ENCODE results near the gene MYOD1. TPM values are rescaled to one million over a fixed set of nuclear protein-coding genes. Genes with fewer than 3 reads are reported as not detected.

MYOD1 gene
- polyA plus RNA-seq, 1 experiment = not detected

DNA sequence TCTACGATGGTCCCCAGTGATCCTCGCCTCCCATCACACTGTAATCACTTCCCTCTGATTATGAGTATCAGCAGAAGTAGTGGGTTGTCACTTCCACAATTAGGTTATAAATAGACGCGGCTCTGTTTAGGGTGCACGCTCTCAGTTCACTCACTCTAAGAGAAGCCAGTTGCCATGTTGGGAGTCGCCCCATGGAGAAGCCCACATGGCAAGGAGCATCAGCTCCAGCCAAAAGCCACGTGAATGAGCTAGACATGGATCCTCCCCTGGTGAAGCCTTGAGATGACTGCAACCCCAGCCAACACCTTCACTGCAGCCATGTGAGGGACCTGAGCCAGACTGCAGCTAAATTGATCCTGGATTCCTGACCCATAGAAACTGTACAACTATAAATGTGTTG lies 26.4 kb upstream of the MYOD1 start:
- CTCF ChIA-PET = interaction anchor here (1.2 kb wide), 1 partner anchor 38 kb away, joined by 3 read pairs; no protein-coding TSS in a partner anchor
- Histone ChIP-seq H3K27me3 (ENCODE audit: control insufficient read depth, insufficient read depth, low read length) (peaks cover 25% of the 10 kb centered on the region), H3K36me3 (ENCODE audit: control insufficient read depth, insufficient read depth, low read length) (no peaks in the 10 kb centered on the region), H3K4me3 (ENCODE audit: low read depth, low read length) (no peak overlapping the region)
- DNase-seq (ENCODE audit: low read depth) = no peak
- TF ChIP-seq, protein P1, sequence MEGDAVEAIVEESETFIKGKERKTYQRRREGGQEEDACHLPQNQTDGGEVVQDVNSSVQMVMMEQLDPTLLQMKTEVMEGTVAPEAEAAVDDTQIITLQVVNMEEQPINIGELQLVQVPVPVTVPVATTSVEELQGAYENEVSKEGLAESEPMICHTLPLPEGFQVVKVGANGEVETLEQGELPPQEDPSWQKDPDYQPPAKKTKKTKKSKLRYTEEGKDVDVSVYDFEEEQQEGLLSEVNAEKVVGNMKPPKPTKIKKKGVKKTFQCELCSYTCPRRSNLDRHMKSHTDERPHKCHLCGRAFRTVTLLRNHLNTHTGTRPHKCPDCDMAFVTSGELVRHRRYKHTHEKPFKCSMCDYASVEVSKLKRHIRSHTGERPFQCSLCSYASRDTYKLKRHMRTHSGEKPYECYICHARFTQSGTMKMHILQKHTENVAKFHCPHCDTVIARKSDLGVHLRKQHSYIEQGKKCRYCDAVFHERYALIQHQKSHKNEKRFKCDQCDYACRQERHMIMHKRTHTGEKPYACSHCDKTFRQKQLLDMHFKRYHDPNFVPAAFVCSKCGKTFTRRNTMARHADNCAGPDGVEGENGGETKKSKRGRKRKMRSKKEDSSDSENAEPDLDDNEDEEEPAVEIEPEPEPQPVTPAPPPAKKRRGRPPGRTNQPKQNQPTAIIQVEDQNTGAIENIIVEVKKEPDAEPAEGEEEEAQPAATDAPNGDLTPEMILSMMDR (IDR thresholded peaks at IDR 0.05; ENCODE audit: insufficient read depth, low read depth, low read length) = no peak
- POLR2A ChIA-PET = no interaction called here

DNA sequence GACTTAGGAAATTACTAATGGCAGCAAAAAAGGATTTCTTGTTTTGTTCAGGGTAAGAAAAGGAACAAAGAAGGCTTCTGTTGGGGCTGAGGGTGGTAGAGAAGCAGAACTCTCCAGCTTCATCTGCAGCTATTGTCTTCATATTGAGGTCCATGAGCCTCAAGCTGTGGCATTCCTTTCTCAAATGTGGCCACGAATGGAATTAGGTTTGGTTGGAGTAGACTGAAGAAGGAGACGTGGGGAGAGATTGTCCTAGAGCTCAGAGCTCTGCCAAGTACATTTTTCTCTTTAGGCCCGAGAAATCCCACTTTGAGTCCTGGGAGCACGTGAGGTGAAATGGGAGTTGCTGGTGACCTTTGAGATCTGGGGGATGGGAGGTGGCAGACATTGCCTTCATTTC lies 25.8 kb upstream of the MYOD1 start:
- no peak overlapping the region for H3K4me3 ChIP-seq (ENCODE audit: low read depth, low read length)
- TF ChIP-seq, protein P1 (IDR thresholded peaks at IDR 0.05; ENCODE audit: insufficient read depth, low read depth, low read length) = no peak
- POLR2A ChIA-PET = no interaction called here
- H3K27me3 ChIP-seq (ENCODE audit: control insufficient read depth, insufficient read depth, low read length) = peaks cover 25% of the 10 kb centered on the region
- CTCF ChIA-PET = interaction anchor here (1.2 kb wide), 1 partner anchor 37 kb away, joined by 3 read pairs; no protein-coding TSS in a partner anchor
- no peak for DNase-seq (ENCODE audit: low read depth)
- no peaks in the 10 kb centered on the region for H3K36me3 ChIP-seq (ENCODE audit: control insufficient read depth, insufficient read depth, low read length)

DNA sequence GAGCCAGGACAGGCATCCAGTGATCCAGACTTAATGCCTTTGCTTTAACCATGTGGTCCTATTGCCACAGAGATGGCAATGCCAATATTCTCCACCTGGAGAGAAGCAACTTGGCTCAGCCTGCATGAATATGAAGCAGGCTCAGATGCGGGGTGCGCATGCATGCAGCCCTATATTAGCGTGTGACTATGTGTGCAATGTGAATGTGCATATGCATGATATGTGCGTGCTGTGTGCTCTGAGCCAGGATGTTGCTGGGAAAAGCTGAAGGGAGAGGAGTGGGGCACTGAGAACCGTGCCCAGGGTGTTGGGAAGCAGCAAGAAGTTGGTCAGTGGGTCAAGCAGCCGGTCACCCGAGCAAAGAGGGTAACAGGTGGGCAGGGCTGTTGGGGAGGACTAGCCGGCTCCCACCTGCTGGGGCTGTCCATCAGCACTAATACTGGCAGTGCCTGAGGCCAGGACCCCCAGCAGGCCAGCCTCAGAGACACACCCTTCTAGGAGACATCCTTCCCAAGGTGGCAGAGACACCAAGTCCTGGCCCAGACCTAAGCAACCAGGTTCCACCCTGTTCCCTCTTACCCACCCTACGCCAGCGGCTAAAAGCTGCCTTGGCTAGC lies 24.8 kb upstream of the MYOD1 start:
- CTCF ChIA-PET = no interaction called here
- DNase-seq (ENCODE audit: low read depth) = no peak
- POLR2A ChIA-PET = no interaction called here
- Histone ChIP-seq H3K36me3 (ENCODE audit: control insufficient read depth, insufficient read depth, low read length) (no peaks in the 10 kb centered on the region), H3K27me3 (ENCODE audit: control insufficient read depth, insufficient read depth, low read length) (peaks cover 25% of the 10 kb centered on the region), H3K4me3 (ENCODE audit: low read depth, low read length) (no peak overlapping the region)
- TF ChIP-seq, protein P1 (IDR thresholded peaks at IDR 0.05; ENCODE audit: insufficient read depth, low read depth, low read length) = no peak

DNA sequence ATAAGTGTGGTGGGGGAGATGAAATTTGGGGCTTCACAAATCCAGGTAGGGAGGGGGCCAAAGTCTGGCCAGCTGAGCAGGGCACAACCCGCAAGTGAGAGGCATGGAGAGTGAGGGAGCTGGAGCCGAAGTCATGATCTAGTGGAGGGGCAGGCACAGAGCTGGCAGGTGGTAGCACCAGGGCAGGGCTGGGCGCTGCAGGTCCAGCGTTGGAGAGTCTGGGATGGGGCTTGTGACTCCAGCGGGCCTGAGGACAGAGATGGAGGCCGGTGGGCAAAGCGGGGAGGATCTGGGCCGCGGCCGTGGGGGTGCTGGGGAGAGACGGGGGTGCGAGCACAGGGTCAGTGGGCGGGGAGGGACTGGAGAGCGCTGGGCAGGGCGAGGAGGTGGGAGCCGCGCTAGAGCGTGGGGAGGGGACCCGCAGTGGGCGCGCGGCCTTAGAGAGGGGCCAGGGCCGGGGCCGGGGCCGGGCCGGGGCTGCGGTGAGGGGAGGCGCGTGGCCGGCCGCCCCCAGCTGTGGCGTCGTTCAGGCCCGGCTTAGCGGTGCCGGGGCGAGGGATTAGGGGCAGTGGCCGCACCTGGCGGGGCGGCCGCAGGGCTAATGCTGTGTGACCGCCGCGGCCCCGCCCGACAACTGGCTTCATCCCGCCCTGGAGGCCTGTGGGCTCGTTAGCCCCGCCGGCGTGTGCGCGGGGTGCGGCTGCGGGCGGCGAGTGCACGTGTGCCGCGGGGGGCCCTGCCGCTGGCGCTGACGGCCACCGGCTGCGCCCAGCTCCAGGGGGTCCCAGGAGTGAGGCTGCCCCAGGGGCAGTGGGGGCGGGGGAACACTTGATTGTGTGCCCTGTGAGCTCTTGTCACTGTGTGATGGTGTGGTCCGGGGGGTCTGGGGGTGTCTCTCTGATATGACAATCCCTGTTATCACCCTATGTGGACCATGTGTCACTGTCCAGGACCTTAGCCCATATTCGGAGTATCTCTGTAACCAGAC lies 23.6 kb upstream of the MYOD1 start:
- no peaks in the 10 kb centered on the region for H3K36me3 ChIP-seq (ENCODE audit: control insufficient read depth, insufficient read depth, low read length)
- TF ChIP-seq, protein P1 (IDR thresholded peaks at IDR 0.05; ENCODE audit: insufficient read depth, low read depth, low read length) = no peak
- H3K27me3 ChIP-seq (ENCODE audit: control insufficient read depth, insufficient read depth, low read length) = peaks cover 25% of the 10 kb centered on the region
- H3K4me3 ChIP-seq (ENCODE audit: low read depth, low read length) = no peak overlapping the region
- POLR2A ChIA-PET = no interaction called here
- CTCF ChIA-PET = interaction anchor here (0.6 kb wide), 1 partner anchor 250 kb away, joined by 3 read pairs; no protein-coding TSS in a partner anchor
- no peak for DNase-seq (ENCODE audit: low read depth)

DNA sequence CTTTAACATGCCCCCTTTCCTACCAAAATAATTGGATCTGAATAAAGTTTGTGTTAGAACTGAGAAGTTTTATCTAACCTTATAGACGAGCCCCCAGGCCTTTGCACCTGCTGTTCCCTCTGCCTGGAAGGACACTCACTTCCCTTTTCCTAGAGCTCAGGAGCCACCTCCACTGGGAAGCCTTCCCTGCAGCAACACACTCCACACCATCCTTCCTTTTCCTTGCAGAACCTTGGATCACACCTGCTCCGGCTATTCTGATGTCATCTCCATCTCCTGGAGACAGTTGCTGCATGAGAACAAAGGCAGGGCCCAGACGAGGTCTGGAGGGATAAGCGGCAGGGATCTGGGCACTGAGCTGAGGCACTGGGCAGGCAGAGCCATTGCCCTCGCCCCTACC lies 22.6 kb upstream of the MYOD1 start:
- ChIA-PET POLR2A (no interaction called here), CTCF (interaction anchor here (0.9 kb wide), 1 partner anchor 10 kb away, joined by 4 read pairs; no protein-coding TSS in a partner anchor)
- no peak overlapping the region for H3K4me3 ChIP-seq (ENCODE audit: low read depth, low read length)
- peaks cover 25% of the 10 kb centered on the region for H3K27me3 ChIP-seq (ENCODE audit: control insufficient read depth, insufficient read depth, low read length)
- DNase-seq (ENCODE audit: low read depth) = no peak
- H3K36me3 ChIP-seq (ENCODE audit: control insufficient read depth, insufficient read depth, low read length) = no peaks in the 10 kb centered on the region
- TF ChIP-seq, protein P1 (IDR thresholded peaks at IDR 0.05; ENCODE audit: insufficient read depth, low read depth, low read length) = no peak
